DMS153 treated with DMSO at 0.1 percent for 48 hours (cell line): ENCODE data around the gene ROR1.

Experiments
- DNase-seq: peaks from one replicate; lab custom pipeline; 2025; ENCODE audit not compliant: unreplicated experiment; lab: John Stamatoyannopoulos, UW

ROR1 gene

GRCh38 chr1:63854091-63854490, 80.3 kb downstream of the ROR1 start:
- DNase-seq: no peak

- no peak for DNase-seq
Measured at GRCh38 chr1:63855942-63856341, 82.1 kb downstream of the ROR1 start.

GRCh38 chr1:63856924-63857323, 83.1 kb downstream of the ROR1 start:
- no peak for DNase-seq

GRCh38 chr1:63857478-63857877, 83.7 kb downstream of the ROR1 start:
- no peak for DNase-seq

- no peak for DNase-seq
Measured at GRCh38 chr1:63858153-63858552, 84.3 kb downstream of the ROR1 start.

GRCh38 chr1:63859480-63860275, 85.9 kb downstream of the ROR1 start:
- DNase-seq: no peak

- DNase-seq: no peak
Measured at GRCh38 chr1:63861052-63861691, 87.4 kb downstream of the ROR1 start.

- no peak for DNase-seq
Measured at GRCh38 chr1:63863145-63863544, 89.3 kb downstream of the ROR1 start.

- DNase-seq: no peak
Measured at GRCh38 chr1:63864224-63864641, 90.4 kb downstream of the ROR1 start.

- no peak for DNase-seq
Measured at GRCh38 chr1:63865561-63865960, 91.7 kb downstream of the ROR1 start.

GRCh38 chr1:63866084-63866483, 92.3 kb downstream of the ROR1 start:
- DNase-seq: no peak

GRCh38 chr1:63867429-63868176, 93.8 kb downstream of the ROR1 start:
- no peak for DNase-seq

- no peak for DNase-seq
Measured at GRCh38 chr1:63868268-63868781, 94.5 kb downstream of the ROR1 start.

GRCh38 chr1:63870152-63870551, 96.3 kb downstream of the ROR1 start:
- no peak for DNase-seq

GRCh38 chr1:63871463-63871862, 97.6 kb downstream of the ROR1 start:
- DNase-seq: no peak

GRCh38 chr1:63873751-63874150, 99.9 kb downstream of the ROR1 start:
- no peak for DNase-seq

- DNase-seq: no peak
Measured at GRCh38 chr1:63874278-63874880, 100.6 kb downstream of the ROR1 start.

GRCh38 chr1:63875636-63876035, 101.8 kb downstream of the ROR1 start:
- no peak for DNase-seq

- DNase-seq: no peak
Measured at GRCh38 chr1:63877021-63877767, 103.4 kb downstream of the ROR1 start.

GRCh38 chr1:63877816-63878215, 104.0 kb downstream of the ROR1 start:
- no peak for DNase-seq

GRCh38 chr1:63878932-63879331, 105.1 kb downstream of the ROR1 start:
- DNase-seq: no peak
